HG02678 (cell line): ENCODE data around the gene AIG1.
"Not testable (repeated sequence)": the region's sequence is repeated elsewhere in the genome, so short reads cannot be mapped to it uniquely, and the experiment has no call there.

Experiments
- ATAC-seq: cut with Tn5 transposase; IDR thresholded peaks from one replicate; pipeline ENCODE4 v1.9.1; 2021; ENCODE audit warnings: mild to moderate bottlenecking, moderate library complexity; ENCODE audit not compliant: unreplicated experiment

The AIG1 gene

GRCh38 chr6:143223895-143224294, 163.2 kb downstream of the AIG1 start:
- no peak for ATAC-seq

- no peak for ATAC-seq
Observed at GRCh38 chr6:143224516-143224915, 163.8 kb downstream of the AIG1 start.

- ATAC-seq = no peak
Observed at GRCh38 chr6:143225929-143226328, 165.2 kb downstream of the AIG1 start.

GRCh38 chr6:143227675-143228074, 167.0 kb downstream of the AIG1 start:
- no peak for ATAC-seq

GRCh38 chr6:143229400-143229799, 168.7 kb downstream of the AIG1 start:
- no peak for ATAC-seq

- ATAC-seq = no peak
Observed at GRCh38 chr6:143232849-143233248, 172.2 kb downstream of the AIG1 start.

GRCh38 chr6:143233554-143234285, 173.0 kb downstream of the AIG1 start:
- no peak for ATAC-seq

- ATAC-seq = no peak
Observed at GRCh38 chr6:143234734-143235133, 174.0 kb downstream of the AIG1 start.

- ATAC-seq = no peak
Observed at GRCh38 chr6:143236151-143236798, 175.6 kb downstream of the AIG1 start.

- ATAC-seq = no peak
Observed at GRCh38 chr6:143238306-143238705, 177.6 kb downstream of the AIG1 start.

- ATAC-seq = no peak
Observed at GRCh38 chr6:143241111-143241510, 180.4 kb downstream of the AIG1 start.

- ATAC-seq = no peak
Observed at GRCh38 chr6:143241911-143242310, 181.2 kb downstream of the AIG1 start.

- ATAC-seq = no peak
Observed at GRCh38 chr6:143243786-143244185, 183.1 kb downstream of the AIG1 start.

GRCh38 chr6:143245656-143246055, 185.0 kb downstream of the AIG1 start:
- ATAC-seq = no peak

GRCh38 chr6:143246166-143246775, 185.6 kb downstream of the AIG1 start:
- not testable (repeated sequence) for ATAC-seq

- ATAC-seq = no peak
Observed at GRCh38 chr6:143247586-143247985, 186.9 kb downstream of the AIG1 start.

GRCh38 chr6:143248359-143248758, 187.7 kb downstream of the AIG1 start:
- ATAC-seq = no peak

- no peak for ATAC-seq
Observed at GRCh38 chr6:143251288-143251687, 190.6 kb downstream of the AIG1 start.

- no peak for ATAC-seq
Observed at GRCh38 chr6:143252961-143253360, 192.3 kb downstream of the AIG1 start.

- ATAC-seq = no peak
Observed at GRCh38 chr6:143253586-143253985, 192.9 kb downstream of the AIG1 start.

- no peak for ATAC-seq
Observed at GRCh38 chr6:143258945-143259344, 198.3 kb downstream of the AIG1 start.

GRCh38 chr6:143260857-143261256, 200.2 kb downstream of the AIG1 start:
- no peak for ATAC-seq
